ENCODE measurements around the gene TMCO4.

TMCO4 gene

GRCh38 chr1:19680644-19681043, 119.1 kb downstream of the TMCO4 start:
- DNase-seq = no peak

- DNase-seq = no peak
These were observed 120.0 kb downstream of the TMCO4 start for GRCh38 chr1:19679691-19680090.

DNA sequence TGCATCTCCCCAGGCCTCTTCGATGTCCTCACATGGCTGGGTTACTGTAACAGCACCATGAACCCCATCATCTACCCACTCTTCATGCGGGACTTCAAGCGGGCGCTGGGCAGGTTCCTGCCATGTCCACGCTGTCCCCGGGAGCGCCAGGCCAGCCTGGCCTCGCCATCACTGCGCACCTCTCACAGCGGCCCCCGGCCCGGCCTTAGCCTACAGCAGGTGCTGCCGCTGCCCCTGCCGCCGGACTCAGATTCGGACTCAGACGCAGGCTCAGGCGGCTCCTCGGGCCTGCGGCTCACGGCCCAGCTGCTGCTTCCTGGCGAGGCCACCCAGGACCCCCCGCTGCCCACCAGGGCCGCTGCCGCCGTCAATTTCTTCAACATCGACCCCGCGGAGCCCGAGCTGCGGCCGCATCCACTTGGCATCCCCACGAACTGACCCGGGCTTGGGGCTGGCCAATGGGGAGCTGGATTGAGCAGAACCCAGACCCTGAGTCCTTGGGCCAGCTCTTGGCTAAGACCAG, 120.7 kb downstream of the TMCO4 start:
- DNase-seq = no peak

DNA sequence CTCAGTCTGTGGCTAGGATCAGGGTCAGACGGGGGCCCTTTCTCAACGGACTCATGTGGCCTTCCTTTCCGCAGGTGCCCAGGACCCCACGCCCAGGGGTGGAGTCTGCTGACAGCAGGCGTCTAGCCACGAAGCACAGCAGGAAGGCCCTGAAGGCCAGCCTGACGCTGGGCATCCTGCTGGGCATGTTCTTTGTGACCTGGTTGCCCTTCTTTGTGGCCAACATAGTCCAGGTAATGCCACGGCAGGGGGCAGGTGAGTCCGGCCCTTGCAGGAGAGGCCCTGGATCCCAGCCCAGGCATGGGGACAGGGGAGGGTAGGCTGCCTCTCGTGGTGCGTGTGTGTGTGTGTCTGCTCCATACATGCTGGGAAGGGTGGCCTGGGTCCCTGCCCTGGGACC, 121.2 kb downstream of the TMCO4 start:
- DNase-seq = peak in 2 of 3 experiments; percentile 38 to 57

DNA sequence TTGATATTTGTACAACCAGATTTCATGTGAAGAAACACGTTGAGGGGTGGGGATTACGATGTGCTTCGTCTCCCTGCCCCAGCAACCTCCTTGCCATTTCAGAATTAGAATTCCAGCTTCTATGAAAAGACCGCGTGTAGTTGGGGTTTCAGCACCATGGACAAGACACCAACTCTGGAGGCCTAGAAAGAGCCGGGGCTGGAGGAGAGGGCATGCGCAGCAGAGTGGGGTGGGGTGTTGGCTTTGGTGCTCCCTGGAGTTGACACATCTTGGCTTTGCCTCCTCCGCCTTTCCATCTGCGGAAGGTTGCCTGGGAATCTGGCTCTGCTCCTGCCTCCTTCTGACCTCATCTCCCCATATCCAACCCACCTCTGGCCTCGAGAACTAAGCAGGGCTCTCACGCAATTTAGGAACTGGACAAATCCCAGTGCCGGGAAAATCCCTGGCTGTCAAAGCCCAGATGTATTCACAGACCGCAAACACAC, 123.2 kb downstream of the TMCO4 start:
- DNase-seq = no peak

GRCh38 chr1:19675797-19676196, 123.9 kb downstream of the TMCO4 start:
- DNase-seq = no peak

GRCh38 chr1:19672237-19672636, 127.5 kb downstream of the TMCO4 start:
- DNase-seq = no peak

- DNase-seq = no peak
These were observed 128.9 kb downstream of the TMCO4 start for GRCh38 chr1:19670787-19671186.

DNA sequence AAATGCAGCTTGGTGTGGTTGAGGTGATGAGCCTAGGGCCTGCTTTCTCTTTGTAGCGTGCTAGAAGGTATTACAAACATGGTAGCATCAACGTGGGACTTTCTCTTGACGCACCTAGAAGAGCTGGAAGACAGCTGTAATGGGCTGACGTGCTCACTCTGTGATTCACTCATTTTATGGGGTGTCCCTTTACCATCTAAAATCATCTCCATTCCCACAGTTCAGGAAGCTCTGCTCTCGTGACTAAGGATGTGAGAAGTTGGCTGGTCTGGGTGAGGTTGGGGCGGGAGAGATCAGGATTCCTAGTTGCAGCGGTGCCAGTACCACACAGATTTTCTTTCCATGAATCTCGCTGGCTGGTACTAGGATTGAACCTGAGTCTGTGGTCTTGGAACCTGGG, 130.8 kb downstream of the TMCO4 start:
- no peak for DNase-seq

DNA sequence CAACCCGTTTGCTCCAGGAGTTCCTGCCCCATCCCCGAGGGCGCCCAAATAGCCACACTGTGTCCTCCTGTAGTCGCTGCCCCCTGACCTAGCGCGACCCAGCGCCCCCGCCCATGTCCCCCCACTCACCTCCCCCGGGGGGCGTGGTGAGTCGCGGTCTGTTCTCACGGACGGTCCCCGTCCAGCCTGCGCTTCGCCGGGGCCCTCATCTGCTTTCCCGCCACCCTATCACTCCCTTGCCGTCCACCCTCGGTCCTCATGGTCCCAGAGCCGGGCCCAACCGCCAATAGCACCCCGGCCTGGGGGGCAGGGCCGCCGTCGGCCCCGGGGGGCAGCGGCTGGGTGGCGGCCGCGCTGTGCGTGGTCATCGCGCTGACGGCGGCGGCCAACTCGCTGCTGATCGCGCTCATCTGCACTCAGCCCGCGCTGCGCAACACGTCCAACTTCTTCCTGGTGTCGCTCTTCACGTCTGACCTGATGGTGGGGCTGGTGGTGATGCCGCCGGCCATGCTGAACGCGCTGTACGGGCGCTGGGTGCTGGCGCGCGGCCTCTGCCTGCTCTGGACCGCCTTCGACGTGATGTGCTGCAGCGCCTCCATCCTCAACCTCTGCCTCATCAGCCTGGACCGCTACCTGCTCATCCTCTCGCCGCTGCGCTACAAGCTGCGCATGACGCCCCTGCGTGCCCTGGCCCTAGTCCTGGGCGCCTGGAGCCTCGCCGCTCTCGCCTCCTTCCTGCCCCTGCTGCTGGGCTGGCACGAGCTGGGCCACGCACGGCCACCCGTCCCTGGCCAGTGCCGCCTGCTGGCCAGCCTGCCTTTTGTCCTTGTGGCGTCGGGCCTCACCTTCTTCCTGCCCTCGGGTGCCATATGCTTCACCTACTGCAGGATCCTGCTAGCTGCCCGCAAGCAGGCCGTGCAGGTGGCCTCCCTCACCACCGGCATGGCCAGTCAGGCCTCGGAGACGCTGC, 133.9 kb downstream of the TMCO4 start:
- no peak for DNase-seq

GRCh38 chr1:19665186-19665495, 134.6 kb downstream of the TMCO4 start:
- DNase-seq = no peak

GRCh38 chr1:19664453-19665185, 135.1 kb downstream of the TMCO4 start, which contains the start of gene HTR6:
TSS of gene HTR6 (plus strand) at chr1:19664875. CDS start at chr1:19665754, 879 bp downstream.
- peak in 2 of 3 experiments; percentile 36 to 51 for DNase-seq

DNA sequence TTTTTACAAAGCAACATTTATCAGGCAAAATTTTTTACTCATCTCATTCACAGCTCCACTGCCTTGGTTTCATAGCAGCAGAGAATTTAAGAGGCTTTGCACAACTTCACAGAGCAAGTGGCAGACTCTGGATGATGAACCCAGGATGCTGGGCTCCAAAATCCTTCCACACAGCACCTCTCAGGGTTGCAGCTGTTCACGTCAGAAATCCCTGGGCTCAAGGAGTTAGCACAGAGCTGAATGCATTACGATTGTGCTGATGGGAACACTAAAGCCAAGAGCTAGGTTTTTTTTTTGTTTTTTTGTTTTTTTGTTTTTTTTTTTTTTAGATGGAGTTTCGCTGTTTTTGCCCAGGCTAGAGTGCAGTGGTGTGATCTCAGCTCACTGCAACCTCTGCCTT, 137.4 kb downstream of the TMCO4 start:
- DNase-seq = no peak

DNA sequence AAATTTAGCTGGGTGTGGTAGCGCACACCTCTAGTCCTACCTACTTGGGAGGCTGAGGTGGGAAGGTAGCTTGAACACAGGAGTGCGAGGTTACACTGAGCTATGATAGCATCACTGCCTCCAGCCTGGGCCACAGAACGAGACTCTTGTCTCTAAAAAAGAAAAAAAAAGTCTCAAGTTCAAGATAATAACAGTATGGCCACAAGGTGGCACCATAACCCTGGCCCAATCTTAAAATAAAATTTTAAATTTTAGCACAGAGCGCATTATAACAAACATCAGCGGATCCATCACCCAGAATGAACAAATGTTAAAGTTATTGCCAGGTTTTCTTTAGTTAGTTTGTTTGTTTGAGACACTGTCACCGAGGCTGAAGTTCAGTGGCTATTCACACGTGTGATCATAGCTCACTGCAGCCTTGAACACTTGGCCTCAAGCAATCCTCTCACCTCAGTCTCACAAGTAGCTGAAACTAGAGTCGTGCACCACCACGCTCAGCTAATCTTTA, 137.9 kb downstream of the TMCO4 start:
- peak; percentile 8 to 68 (median 26) for DNase-seq

DNA sequence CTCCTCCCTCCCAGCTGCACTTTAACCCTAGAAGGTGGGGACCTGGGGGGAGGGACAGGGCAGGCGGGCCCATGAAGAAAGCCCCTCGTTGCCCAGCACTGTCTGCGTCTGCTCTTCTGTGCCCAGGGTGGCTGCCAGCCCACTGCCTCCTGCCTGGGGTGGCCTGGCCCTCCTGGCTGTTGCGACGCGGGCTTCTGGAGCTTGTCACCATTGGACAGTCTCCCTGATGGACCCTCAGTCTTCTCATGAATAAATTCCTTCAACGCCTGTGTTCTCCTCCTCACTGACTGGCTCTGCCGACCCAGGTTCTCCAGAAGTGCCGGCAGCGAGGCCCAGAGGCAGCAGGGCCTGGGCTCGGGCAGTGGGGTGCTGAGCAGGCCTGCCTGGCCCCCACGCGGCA, 141.5 kb downstream of the TMCO4 start:
- DNase-seq = no peak

DNA sequence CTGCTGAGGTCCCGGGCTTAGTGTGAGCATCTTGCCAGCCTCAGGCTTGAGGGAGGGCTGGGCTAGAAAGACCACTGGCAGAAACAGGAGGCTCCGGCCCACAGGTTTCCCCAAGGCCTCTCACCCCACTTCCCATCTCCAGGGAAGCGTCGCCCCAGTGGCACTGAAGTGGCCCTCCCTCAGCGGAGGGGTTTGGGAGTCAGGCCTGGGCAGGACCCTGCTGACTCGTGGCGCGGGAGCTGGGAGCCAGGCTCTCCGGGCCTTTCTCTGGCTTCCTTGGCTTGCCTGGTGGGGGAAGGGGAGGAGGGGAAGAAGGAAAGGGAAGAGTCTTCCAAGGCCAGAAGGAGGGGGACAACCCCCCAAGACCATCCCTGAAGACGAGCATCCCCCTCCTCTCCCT, 142.2 kb downstream of the TMCO4 start:
- DNase-seq = no peak

- DNase-seq = peak in 1 of 3 experiments; percentile 6
These were observed 142.8 kb downstream of the TMCO4 start for GRCh38 chr1:19656780-19657466.

DNA sequence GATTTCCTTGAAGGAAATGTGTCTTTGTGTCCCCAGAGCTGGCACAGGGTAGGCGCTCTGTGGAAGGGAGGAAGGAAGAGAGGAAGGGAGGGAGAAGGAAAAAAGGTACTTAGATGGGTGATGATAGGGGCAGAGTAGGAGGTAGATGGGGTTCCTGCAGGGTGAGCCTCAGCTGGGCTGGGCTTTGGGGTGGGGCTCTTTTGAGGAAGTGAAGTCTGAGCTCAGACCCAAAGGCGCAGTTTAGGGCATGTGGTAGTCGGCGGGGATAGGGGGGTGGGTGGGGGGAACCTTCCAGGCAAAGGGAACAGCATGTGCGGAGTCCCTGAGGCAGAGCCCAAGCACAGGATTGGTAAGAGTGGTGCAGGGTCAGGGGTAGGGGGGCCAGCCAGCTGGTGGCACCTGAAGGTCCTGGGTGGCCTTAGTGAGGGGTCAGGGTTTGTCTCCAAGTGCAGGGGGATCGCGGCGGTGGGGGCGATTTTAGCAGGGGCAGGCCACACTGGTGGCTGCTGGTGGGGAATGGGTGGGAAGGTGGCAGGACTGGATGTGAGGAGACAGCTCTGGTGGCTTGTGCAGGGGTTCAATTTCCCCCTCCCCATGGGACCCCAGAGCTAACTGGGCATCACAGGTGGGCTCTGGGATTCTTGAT, 143.5 kb downstream of the TMCO4 start:
- no peak for DNase-seq

- no peak for DNase-seq
These were observed 144.0 kb downstream of the TMCO4 start for GRCh38 chr1:19655718-19656080.

- DNase-seq = peak in 2 of 3 experiments; percentile 14 to 49
These were observed 144.6 kb downstream of the TMCO4 start for GRCh38 chr1:19654886-19655717.

DNA sequence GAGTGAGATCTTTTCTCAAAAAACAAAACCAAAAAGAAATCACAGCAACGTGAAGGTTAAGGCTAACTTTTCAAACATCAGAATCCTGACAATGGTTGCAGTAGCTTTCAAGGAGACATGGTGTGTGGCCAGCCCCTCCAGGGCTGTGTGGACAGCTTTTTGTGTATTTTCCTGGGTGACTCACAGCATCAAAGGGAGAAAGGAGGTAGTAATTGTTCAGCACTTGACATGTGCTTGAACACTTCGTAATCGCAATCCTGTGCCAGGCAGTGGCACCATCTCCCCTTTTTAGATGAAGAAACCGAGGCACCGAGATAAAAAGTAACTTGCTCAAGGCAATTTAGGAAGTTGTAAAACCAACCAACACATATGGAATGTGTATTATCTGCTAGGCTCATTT, 145.3 kb downstream of the TMCO4 start:
- peak in 2 of 3 experiments; percentile 28 to 37 for DNase-seq
